Gastrocnemius medialis (tissue), 4 donors: ENCODE data around the gene GPR6. TPM values are rescaled to one million over a fixed set of nuclear protein-coding genes. Genes with fewer than 3 reads are reported as not detected.

Experiments used
- ATAC-seq, 2 donors: fragments of 150-250 bp; one replicate each; pipeline ENCODE4 v1.9.1; 2016
- DNase-seq, 2 donors: peaks; one replicate each; pipeline ENCODE4 v3.0.0-alpha.2; 2019
- H3K27ac ChIP-seq, 4 donors: fragments of 200-600 bp; sonication (generic); 1 replicate in 1 of 4; 2 replicates in 3 of 4; pipeline ENCODE4 v1.5.1; 2016 to 2018; ENCODE audit warnings: mild to moderate bottlenecking in 2 of 4, moderate library complexity in 1 of 4
- H3K27me3 ChIP-seq, 3 donors: fragments of 200-600 bp; sonication (generic) in 2 of 3; 1 replicate in 1 of 3; 2 replicates in 2 of 3; pipeline versions ENCODE4 v1.5.1 to v1.6.0; 2016 to 2019; ENCODE audit warnings: mild to moderate bottlenecking in 1 of 3, moderate library complexity in 1 of 3
- H3K36me3 ChIP-seq, 2 donors: fragments of 200-600 bp; sonication (generic) in 1 of 2; one replicate each; pipeline ENCODE4 v1.5.1; 2017 to 2018
- H3K4me1 ChIP-seq, 2 donors: fragments of 200-600 bp; sonication (generic) in 1 of 2; one replicate each; pipeline ENCODE4 v1.5.1; 2016 to 2017; ENCODE audit warnings: mild to moderate bottlenecking in 2 of 2
- H3K4me3 ChIP-seq, 4 donors: fragments of 200-600 bp; sonication (generic) in 3 of 4; 1 replicate in 1 of 4; 2 replicates in 3 of 4; pipeline ENCODE4 v1.5.1; 2016 to 2019; ENCODE audit warnings: mild to moderate bottlenecking in 2 of 4
- H3K9me3 ChIP-seq, 3 donors: fragments of 200-600 bp; sonication (generic) in 2 of 3; 1 replicate in 1 of 3; 2 replicates in 2 of 3; pipeline ENCODE4 v1.5.1; 2016 to 2019
- POLR2A ChIP-seq, 2 donors: fragments of 450-650 bp; IDR thresholded peaks; one replicate each; pipeline ENCODE4 v1.6.1; 2017; ENCODE audit warnings: antibody characterized with exemption in 2 of 2, mild to moderate bottlenecking in 2 of 2, moderate library complexity in 2 of 2
- in situ Hi-C, 4 donors: fragments of 200-750 bp; cut with MboI; loops; one replicate each; pipeline versions ENCODE4 v1.15.0 to v1.8.0; 2017; ENCODE audit warnings: low sequenced_read_pairs in 4 of 4
- intact Hi-C: fragments of 100-400 bp; cut with DNase I; formaldehyde crosslinking; loops from one replicate; pipeline ENCODE4 v1.15.1; 2023; ENCODE audit warnings: low total_unique reads
- total RNA-seq, 4 donors: library from RNA; depleted of rRNA; stranded (reverse); fragments of >200 nt; gene quantifications; one replicate each; pipeline versions ENCODE4 v1.1.0 to v1.2.3, GENCODE V29; 2016
- TF ChIP-seq, protein P1 (sequence below), 5 experiments: fragments of 450-650 bp in 3 of 5; fragments of 200-600 bp in 2 of 5; sonication (generic) in 2 of 5; IDR thresholded peaks in 4 of 5; conservative IDR thresholded peaks in 1 of 5; 1 replicate in 4 of 5; 2 replicates in 1 of 5; pipeline ENCODE4 v1.5.1; 2016 to 2019; ENCODE audit warnings: antibody characterized with exemption in 5 of 5, mild to moderate bottlenecking in 3 of 5, moderate library complexity in 3 of 5

Gene GPR6
- total RNA-seq, 4 donors from 2014 or later: not detected

DNA sequence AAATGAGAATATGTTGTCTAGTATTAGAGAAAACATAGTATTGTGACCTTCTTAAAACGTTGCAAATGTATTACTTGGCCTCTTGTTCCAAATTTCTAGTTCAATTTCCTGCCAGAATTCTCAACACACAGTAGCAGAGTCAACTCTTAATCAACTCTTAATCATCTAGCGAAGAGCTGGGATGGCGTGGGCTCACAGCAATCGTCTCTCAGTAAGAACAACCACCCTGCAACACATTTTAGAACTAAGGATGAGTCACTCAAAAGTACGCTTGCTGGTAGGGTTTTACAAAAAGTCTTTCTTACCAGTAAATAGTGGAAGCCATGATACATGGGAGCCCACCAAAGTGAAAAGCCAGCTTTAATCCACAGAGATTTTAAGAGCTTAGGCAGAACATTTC, 24.6 kb downstream of the GPR6 start:
- no peak for TF ChIP-seq POLR2A (IDR thresholded peaks at IDR 0.05)
- TF ChIP-seq, protein P1, sequence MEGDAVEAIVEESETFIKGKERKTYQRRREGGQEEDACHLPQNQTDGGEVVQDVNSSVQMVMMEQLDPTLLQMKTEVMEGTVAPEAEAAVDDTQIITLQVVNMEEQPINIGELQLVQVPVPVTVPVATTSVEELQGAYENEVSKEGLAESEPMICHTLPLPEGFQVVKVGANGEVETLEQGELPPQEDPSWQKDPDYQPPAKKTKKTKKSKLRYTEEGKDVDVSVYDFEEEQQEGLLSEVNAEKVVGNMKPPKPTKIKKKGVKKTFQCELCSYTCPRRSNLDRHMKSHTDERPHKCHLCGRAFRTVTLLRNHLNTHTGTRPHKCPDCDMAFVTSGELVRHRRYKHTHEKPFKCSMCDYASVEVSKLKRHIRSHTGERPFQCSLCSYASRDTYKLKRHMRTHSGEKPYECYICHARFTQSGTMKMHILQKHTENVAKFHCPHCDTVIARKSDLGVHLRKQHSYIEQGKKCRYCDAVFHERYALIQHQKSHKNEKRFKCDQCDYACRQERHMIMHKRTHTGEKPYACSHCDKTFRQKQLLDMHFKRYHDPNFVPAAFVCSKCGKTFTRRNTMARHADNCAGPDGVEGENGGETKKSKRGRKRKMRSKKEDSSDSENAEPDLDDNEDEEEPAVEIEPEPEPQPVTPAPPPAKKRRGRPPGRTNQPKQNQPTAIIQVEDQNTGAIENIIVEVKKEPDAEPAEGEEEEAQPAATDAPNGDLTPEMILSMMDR (IDR thresholded peaks at IDR 0.05 in 4 of 5, conservative IDR thresholded peaks at IDR 0.05 in 1 of 5): no peak
- intact Hi-C loops: no loop called here

DNA sequence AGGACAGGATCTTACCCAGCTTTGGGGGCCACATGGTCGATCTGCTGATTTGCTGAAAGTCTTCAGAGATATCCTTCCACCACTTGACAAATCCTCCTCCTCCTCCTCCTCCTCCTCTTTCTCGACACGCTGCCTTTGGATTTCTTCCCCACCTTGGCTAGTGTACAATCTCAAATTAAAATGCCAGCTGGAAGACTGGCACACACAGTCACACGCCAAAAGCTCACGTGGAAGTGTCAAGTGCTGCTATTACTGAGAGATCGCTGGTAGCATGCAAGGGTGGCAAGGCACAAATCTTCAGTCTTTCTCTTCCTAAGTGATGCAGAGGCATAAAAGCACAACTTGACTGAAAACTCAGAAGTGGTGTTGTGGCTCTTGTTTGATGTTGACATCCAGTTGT, 35.3 kb downstream of the GPR6 start:
- DNase-seq (no peak), ATAC-seq (no peak)
- no peaks in the 10 kb centered on the region for H3K4me1 ChIP-seq
- in situ Hi-C loops (no loop called here), intact Hi-C loops (no loop called here)
- TF ChIP-seq POLR2A (IDR thresholded peaks at IDR 0.05): no peak
- TF ChIP-seq, protein P1 (IDR thresholded peaks at IDR 0.05 in 4 of 5, conservative IDR thresholded peaks at IDR 0.05 in 1 of 5): no peak
- no peaks in the 10 kb centered on the region for H3K36me3 ChIP-seq
- H3K9me3 ChIP-seq: no peaks in the 10 kb centered on the region
- no peaks in the 10 kb centered on the region for H3K27me3 ChIP-seq
- no peak overlapping the region for H3K27ac ChIP-seq
- no peak overlapping the region for H3K4me3 ChIP-seq

More for the DNA sequence above, 24.6 kb downstream of the GPR6 start:
- Histone ChIP-seq H3K4me1 (no peaks in the 10 kb centered on the region), H3K27me3 (peaks cover 0 to 4% (median 0%) of the 10 kb centered on the region in 3 donors), H3K9me3 (no peaks in the 10 kb centered on the region), H3K27ac (no peak overlapping the region), H3K4me3 (no peak overlapping the region), H3K36me3 (no peaks in the 10 kb centered on the region)
- in situ Hi-C loops: no loop called here
- no peak for ATAC-seq
- no peak for DNase-seq

DNA sequence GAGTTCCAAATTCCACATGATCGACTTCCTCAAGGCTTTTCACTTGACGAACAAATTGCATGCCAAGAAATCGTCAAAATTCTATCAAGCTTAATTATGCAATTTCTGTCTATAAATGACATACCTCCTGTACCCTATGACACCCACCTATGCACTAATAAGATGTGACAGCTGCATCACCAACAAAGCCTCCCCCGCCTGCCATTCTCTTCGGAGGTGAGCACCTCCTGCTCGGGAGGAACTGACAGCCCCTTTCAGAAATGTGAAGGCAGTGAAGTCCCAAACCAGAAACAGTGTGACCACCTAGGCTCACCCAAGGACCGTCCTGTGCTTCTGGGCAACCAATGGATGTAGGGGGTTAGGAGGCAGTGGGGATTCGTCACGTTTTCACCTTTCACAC, 37.1 kb downstream of the GPR6 start:
- no peak for TF ChIP-seq POLR2A (IDR thresholded peaks at IDR 0.05)
- TF ChIP-seq, protein P1 (IDR thresholded peaks at IDR 0.05 in 4 of 5, conservative IDR thresholded peaks at IDR 0.05 in 1 of 5): no peak
- DNase-seq (no peak), ATAC-seq (no peak)
- Histone ChIP-seq H3K4me1 (no peaks in the 10 kb centered on the region), H3K4me3 (no peak overlapping the region), H3K36me3 (no peaks in the 10 kb centered on the region), H3K27me3 (no peaks in the 10 kb centered on the region), H3K9me3 (no peaks in the 10 kb centered on the region), H3K27ac (no peak overlapping the region)
- intact Hi-C loops: no loop called here
- in situ Hi-C loops: no loop called here

DNA sequence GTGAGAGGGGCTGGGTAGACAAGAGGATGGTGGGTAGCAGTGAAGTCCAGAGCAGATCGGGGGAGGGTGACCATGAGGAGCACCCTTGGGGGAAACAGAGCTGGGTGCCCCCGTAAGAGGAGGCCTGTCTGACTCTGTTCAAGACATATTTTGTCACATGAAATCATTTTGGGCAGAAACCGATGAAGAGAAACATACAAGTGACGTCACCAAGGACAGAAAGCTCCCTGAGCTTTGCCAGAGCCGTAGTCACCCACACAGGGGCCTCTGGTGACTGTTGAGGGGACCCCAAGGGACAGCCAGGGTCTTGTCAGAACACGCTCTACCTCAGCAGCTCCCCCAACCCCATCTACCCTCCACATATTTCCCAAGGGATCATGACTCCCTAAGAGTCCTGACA, 39.2 kb downstream of the GPR6 start:
- H3K27ac ChIP-seq: no peak overlapping the region
- H3K4me3 ChIP-seq: no peak overlapping the region
- no peaks in the 10 kb centered on the region for H3K36me3 ChIP-seq
- in situ Hi-C loops (no loop called here), intact Hi-C loops (no loop called here)
- no peaks in the 10 kb centered on the region for H3K4me1 ChIP-seq
- ATAC-seq (no peak), DNase-seq (no peak)
- H3K9me3 ChIP-seq: no peaks in the 10 kb centered on the region
- TF ChIP-seq POLR2A (IDR thresholded peaks at IDR 0.05): no peak
- TF ChIP-seq, protein P1 (IDR thresholded peaks at IDR 0.05 in 4 of 5, conservative IDR thresholded peaks at IDR 0.05 in 1 of 5): no peak
- H3K27me3 ChIP-seq: no peaks in the 10 kb centered on the region

DNA sequence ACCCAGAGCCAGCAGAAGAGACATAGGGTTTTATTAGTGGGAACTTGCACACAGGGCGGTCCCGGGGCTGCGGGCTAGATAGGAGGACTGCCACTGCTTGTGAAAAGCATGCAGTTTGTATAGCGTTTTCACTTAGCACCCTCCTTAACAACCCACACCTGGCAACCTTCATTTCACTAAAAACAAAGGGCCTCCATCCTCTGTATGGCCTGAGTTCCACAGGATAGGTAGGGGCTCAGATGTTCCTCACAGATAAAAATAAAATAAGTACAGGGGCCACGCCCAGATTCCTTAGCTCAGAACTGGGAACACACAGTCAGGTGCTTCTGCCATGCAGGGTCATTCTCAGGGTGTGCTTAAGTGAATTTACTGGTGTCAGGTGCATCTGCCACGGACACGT, 39.8 kb downstream of the GPR6 start:
- H3K36me3 ChIP-seq: no peaks in the 10 kb centered on the region
- H3K4me1 ChIP-seq: no peaks in the 10 kb centered on the region
- ATAC-seq (no peak), DNase-seq (no peak)
- H3K27ac ChIP-seq: no peak overlapping the region
- TF ChIP-seq, protein P1 (IDR thresholded peaks at IDR 0.05 in 4 of 5, conservative IDR thresholded peaks at IDR 0.05 in 1 of 5): no peak
- no peak for TF ChIP-seq POLR2A (IDR thresholded peaks at IDR 0.05)
- in situ Hi-C loops (no loop called here), intact Hi-C loops (no loop called here)
- H3K9me3 ChIP-seq: no peaks in the 10 kb centered on the region
- H3K4me3 ChIP-seq: no peak overlapping the region
- no peaks in the 10 kb centered on the region for H3K27me3 ChIP-seq
